ENCODE measurements around the gene GTF2F1. TPM values are rescaled to one million over a fixed set of nuclear protein-coding genes. Genes with fewer than 3 reads are reported as not detected.

GTF2F1 gene
- total RNA-seq, 2 experiments from 2014 or later, result 67.0 to 70.9 TPM

GRCh38 chr19:6424939-6425731 is 32.2 kb upstream of the GTF2F1 start:
- ChIA-PET CTCF (interaction anchor here (0.9 to 1.7 kb wide), 7 partner anchors 13 to 439 kb away, joined by 3 to 5 read pairs (median 3); partner anchors contain the start of gene CLPP), POLR2A (interaction anchor here (0.6 to 2.7 kb wide), 10 partner anchors 13 to 439 kb away, joined by 3 to 15 read pairs (median 4); partner anchors contain the start of genes ALKBH7, CLPP, DENND1C and GTF2F1)
- peak overlapping the region; percentile 92 for H3K27ac Mint-ChIP-seq
- peaks cover 36% of the 10 kb centered on the region for H3K4me1 Mint-ChIP-seq (ENCODE audit: low read depth)
- intact Hi-C loops (cut with micrococcal nuclease), result loop anchor here (1.0 to 2.0 kb wide), 9 partner anchors 32 to 521 kb away; partner anchors contain the start of genes CLPP, DENND1C, GTF2F1 and SH2D3A
- peak; percentile 100 for DNase-seq
- no peaks in the 10 kb centered on the region for H3K27me3 Mint-ChIP-seq
- H3K9me3 Mint-ChIP-seq, result peaks cover 3% of the 10 kb centered on the region
- H3K36me3 Mint-ChIP-seq, result peaks cover 27% of the 10 kb centered on the region
- peak overlapping the region; percentile 75 for H3K4me3 Mint-ChIP-seq

GRCh38 chr19:6424195-6424938 is 31.4 kb upstream of the GTF2F1 start, which contains the start of gene KHSRP:
KHSRP (minus strand) TSS chr19:6424811; CDS start chr19:6424701, 110 bp downstream.
- intact Hi-C loops (cut with micrococcal nuclease), result loop anchor here (2.0 kb wide), 1 partner anchor 56 kb away; the partner anchor contains the start of gene DENND1C
- Mint-ChIP-seq H3K4me3 (peak within 1 kb of the TSS; percentile 89), H3K4me1 (ENCODE audit: low read depth) (peaks cover 36% of the 10 kb centered on the region), H3K9me3 (peaks cover 3% of the 10 kb centered on the region), H3K27me3 (no peaks in the 10 kb centered on the region), H3K36me3 (peaks cover 34% of the 10 kb centered on the region), H3K27ac (peak within 1 kb of the TSS; percentile 92)
- ChIA-PET POLR2A (interaction anchor here (0.9 to 2.7 kb wide), 9 partner anchors 12 to 440 kb away, joined by 3 to 15 read pairs (median 4); partner anchors contain the start of genes ALKBH7, CLPP, DENND1C and GTF2F1), CTCF (interaction anchor here (0.9 to 1.7 kb wide), 6 partner anchors 12 to 440 kb away, joined by 3 to 5 read pairs (median 3); partner anchors contain the start of gene CLPP)
- peak; percentile 34 for DNase-seq

GRCh38 chr19:6423499-6424194 is 30.7 kb upstream of the GTF2F1 start:
- DNase-seq, result peak; percentile 60
- peak overlapping the region; percentile 89 for H3K4me3 Mint-ChIP-seq
- no peaks in the 10 kb centered on the region for H3K27me3 Mint-ChIP-seq
- ChIA-PET POLR2A (interaction anchor here (0.6 to 2.7 kb wide), 2 partner anchors 51 to 799 kb away, joined by 3 to 15 read pairs; partner anchors contain the start of gene ALKBH7), CTCF (interaction anchor here (1.5 kb wide), 1 partner anchor 11 kb away, joined by 3 read pairs; no protein-coding TSS in a partner anchor)
- H3K9me3 Mint-ChIP-seq, result peaks cover 3% of the 10 kb centered on the region
- intact Hi-C loops (cut with micrococcal nuclease), result loop anchor here (2.0 kb wide), 1 partner anchor 57 kb away; the partner anchor contains the start of gene DENND1C
- peak overlapping the region; percentile 82 for H3K27ac Mint-ChIP-seq
- H3K36me3 Mint-ChIP-seq, result peaks cover 41% of the 10 kb centered on the region
- H3K4me1 Mint-ChIP-seq (ENCODE audit: low read depth), result peaks cover 36% of the 10 kb centered on the region

- Mint-ChIP-seq H3K27me3 (no peaks in the 10 kb centered on the region), H3K4me1 (ENCODE audit: low read depth) (peaks cover 36% of the 10 kb centered on the region), H3K4me3 (no peak overlapping the region), H3K9me3 (peaks cover 3% of the 10 kb centered on the region), H3K27ac (no peak overlapping the region), H3K36me3 (peaks cover 55% of the 10 kb centered on the region)
- no peak for DNase-seq
- ChIA-PET POLR2A (interaction anchor here (0.9 to 1.1 kb wide), 2 partner anchors 28 to 49 kb away, joined by 3 read pairs; partner anchors contain the start of gene GTF2F1), CTCF (interaction anchor here (0.5 kb wide), 1 partner anchor 25 kb away, joined by 3 read pairs; no protein-coding TSS in a partner anchor)
- intact Hi-C loops (cut with micrococcal nuclease), result no loop called here
Observed at GRCh38 chr19:6421075-6422014, 28.4 kb upstream of the GTF2F1 start.

- POLR2A ChIA-PET, result no interaction called here
- DNase-seq, result no peak
- H3K4me1 Mint-ChIP-seq (ENCODE audit: low read depth), result peaks cover 26% of the 10 kb centered on the region
- intact Hi-C loops (cut with micrococcal nuclease), result no loop called here
- no peaks in the 10 kb centered on the region for H3K9me3 Mint-ChIP-seq
- CTCF ChIA-PET, result no interaction called here
- H3K4me3 Mint-ChIP-seq, result no peak overlapping the region
- peaks cover 70% of the 10 kb centered on the region for H3K36me3 Mint-ChIP-seq
- no peaks in the 10 kb centered on the region for H3K27me3 Mint-ChIP-seq
- no peak overlapping the region for H3K27ac Mint-ChIP-seq
Observed at GRCh38 chr19:6418562-6418932, 25.6 kb upstream of the GTF2F1 start.

- H3K9me3 Mint-ChIP-seq, result no peaks in the 10 kb centered on the region
- intact Hi-C loops (cut with micrococcal nuclease), result no loop called here
- no peak overlapping the region for H3K27ac Mint-ChIP-seq
- H3K4me1 Mint-ChIP-seq (ENCODE audit: low read depth), result peaks cover 20% of the 10 kb centered on the region
- no peak overlapping the region for H3K4me3 Mint-ChIP-seq
- no peaks in the 10 kb centered on the region for H3K27me3 Mint-ChIP-seq
- no peak for DNase-seq
- CTCF ChIA-PET, result no interaction called here
- peaks cover 65% of the 10 kb centered on the region for H3K36me3 Mint-ChIP-seq
- POLR2A ChIA-PET, result no interaction called here
Observed at GRCh38 chr19:6417713-6418561, 25.0 kb upstream of the GTF2F1 start.

GRCh38 chr19:6416658-6417405 is 23.9 kb upstream of the GTF2F1 start:
- CTCF ChIA-PET, result no interaction called here
- peaks cover 61% of the 10 kb centered on the region for H3K36me3 Mint-ChIP-seq
- H3K27me3 Mint-ChIP-seq, result no peaks in the 10 kb centered on the region
- no peak overlapping the region for H3K4me3 Mint-ChIP-seq
- DNase-seq, result no peak
- H3K4me1 Mint-ChIP-seq (ENCODE audit: low read depth), result peaks cover 9% of the 10 kb centered on the region
- POLR2A ChIA-PET, result no interaction called here
- H3K27ac Mint-ChIP-seq, result no peak overlapping the region
- no peaks in the 10 kb centered on the region for H3K9me3 Mint-ChIP-seq
- intact Hi-C loops (cut with micrococcal nuclease), result no loop called here

GRCh38 chr19:6415591-6416190 is 22.7 kb upstream of the GTF2F1 start:
- H3K36me3 Mint-ChIP-seq, result peaks cover 53% of the 10 kb centered on the region
- DNase-seq, result no peak
- H3K9me3 Mint-ChIP-seq, result no peaks in the 10 kb centered on the region
- intact Hi-C loops (cut with micrococcal nuclease), result no loop called here
- H3K27me3 Mint-ChIP-seq, result no peaks in the 10 kb centered on the region
- CTCF ChIA-PET, result no interaction called here
- peaks cover under 1% of the 10 kb centered on the region for H3K4me1 Mint-ChIP-seq (ENCODE audit: low read depth)
- H3K4me3 Mint-ChIP-seq, result no peak overlapping the region
- no peak overlapping the region for H3K27ac Mint-ChIP-seq
- POLR2A ChIA-PET, result no interaction called here

GRCh38 chr19:6414793-6415590 is 22.0 kb upstream of the GTF2F1 start:
- peaks cover 48% of the 10 kb centered on the region for H3K36me3 Mint-ChIP-seq
- no peaks in the 10 kb centered on the region for H3K9me3 Mint-ChIP-seq
- no peak overlapping the region for H3K27ac Mint-ChIP-seq
- no peak for DNase-seq
- H3K4me3 Mint-ChIP-seq, result no peak overlapping the region
- CTCF ChIA-PET, result no interaction called here
- H3K4me1 Mint-ChIP-seq (ENCODE audit: low read depth), result no peaks in the 10 kb centered on the region
- POLR2A ChIA-PET, result no interaction called here
- H3K27me3 Mint-ChIP-seq, result no peaks in the 10 kb centered on the region
- intact Hi-C loops (cut with micrococcal nuclease), result no loop called here

All from activated CD4-positive, alpha-beta memory T cell treated with anti-CD3 and anti-CD28 coated beads for 36 hours (primary cell).